Measurements from ENCODE around the gene AGAP1.

- TF ChIP-seq CTCF (IDR thresholded peaks at IDR 0.05; ENCODE audit: poor library complexity, severe bottlenecking) (no peak), REST (IDR thresholded peaks at IDR 0.05; ENCODE audit: borderline replicate concordance) (no peak), EZH2 (IDR thresholded peaks at IDR 0.05; ENCODE audit: borderline replicate concordance, insufficient read depth, low read length, poor library complexity, severe bottlenecking) (no peak), EP300 (conservative IDR thresholded peaks at IDR 0.05; ENCODE audit: poor library complexity, severe bottlenecking) (no peak), MXI1 (conservative IDR thresholded peaks at IDR 0.05; ENCODE audit: poor library complexity, severe bottlenecking) (no peak), TAF1 (IDR thresholded peaks at IDR 0.05; ENCODE audit: low read depth) (no peak)
Observed at GRCh38 chr2:235968616-235969324, 474.9 kb downstream of the AGAP1 start.

Data from neural cell (in vitro differentiated cells).